HG03280 (cell line): ENCODE measurements around the gene CD4.

Experiments used
- ATAC-seq: cut with Tn5 transposase; IDR thresholded peaks from one replicate; pipeline ENCODE4 v1.9.1; 2021; ENCODE audit warnings: mild to moderate bottlenecking, moderate library complexity; ENCODE audit not compliant: unreplicated experiment

Gene CD4

GRCh38 chr12:6843118-6843902, 54.0 kb downstream of the CD4 start:
- ATAC-seq = no peak

GRCh38 chr12:6845395-6845794, 56.1 kb downstream of the CD4 start:
- ATAC-seq = no peak

- ATAC-seq = no peak
These were observed 57.1 kb downstream of the CD4 start for GRCh38 chr12:6846316-6846869.

- no peak for ATAC-seq
These were observed 58.3 kb downstream of the CD4 start for GRCh38 chr12:6847676-6848075.

GRCh38 chr12:6849427-6849826, 60.1 kb downstream of the CD4 start:
- ATAC-seq = no peak

GRCh38 chr12:6849976-6850560, 60.7 kb downstream of the CD4 start:
- no peak for ATAC-seq

GRCh38 chr12:6850796-6851152, 61.4 kb downstream of the CD4 start:
- no peak for ATAC-seq

- ATAC-seq = peak; percentile 52
These were observed 62.0 kb downstream of the CD4 start, which contains the start of gene CDCA3 for GRCh38 chr12:6851153-6851920. CDCA3 (minus strand) TSS chr12:6851286; CDS start chr12:6850952, 334 bp downstream.

- ATAC-seq = peak; percentile 72
These were observed 62.8 kb downstream of the CD4 start, which contains the start of gene USP5 for GRCh38 chr12:6851921-6852650. USP5 (plus strand) TSS chr12:6852150; CDS start chr12:6852180, 30 bp downstream.

- no peak for ATAC-seq
These were observed 63.5 kb downstream of the CD4 start for GRCh38 chr12:6852651-6853354.

- no peak for ATAC-seq
These were observed 64.3 kb downstream of the CD4 start for GRCh38 chr12:6853626-6854025.

- ATAC-seq = no peak
These were observed 64.7 kb downstream of the CD4 start for GRCh38 chr12:6854036-6854435.

GRCh38 chr12:6855322-6855721, 66.0 kb downstream of the CD4 start:
- no peak for ATAC-seq

- no peak for ATAC-seq
These were observed 69.5 kb downstream of the CD4 start for GRCh38 chr12:6858799-6859198.

- ATAC-seq = no peak
These were observed 70.8 kb downstream of the CD4 start for GRCh38 chr12:6860116-6860515.

- no peak for ATAC-seq
These were observed 71.6 kb downstream of the CD4 start for GRCh38 chr12:6860942-6861341.

- ATAC-seq = no peak
These were observed 72.1 kb downstream of the CD4 start for GRCh38 chr12:6861391-6861790.

- no peak for ATAC-seq
These were observed 73.7 kb downstream of the CD4 start for GRCh38 chr12:6863033-6863432.

- no peak for ATAC-seq
These were observed 74.4 kb downstream of the CD4 start for GRCh38 chr12:6863586-6864321.
